GM20431 (cell line): ENCODE results near the gene TEAD1.

ENCODE experiments used
- in situ Hi-C: fragments of 300-500 bp; cut with MseI, MboI; formaldehyde crosslinking; loops from one replicate; pipeline ENCODE4 v1.15.0; 2020; ENCODE audit warnings: low sequenced_read_pairs; ENCODE audit not compliant: unreplicated experiment

Gene TEAD1

DNA sequence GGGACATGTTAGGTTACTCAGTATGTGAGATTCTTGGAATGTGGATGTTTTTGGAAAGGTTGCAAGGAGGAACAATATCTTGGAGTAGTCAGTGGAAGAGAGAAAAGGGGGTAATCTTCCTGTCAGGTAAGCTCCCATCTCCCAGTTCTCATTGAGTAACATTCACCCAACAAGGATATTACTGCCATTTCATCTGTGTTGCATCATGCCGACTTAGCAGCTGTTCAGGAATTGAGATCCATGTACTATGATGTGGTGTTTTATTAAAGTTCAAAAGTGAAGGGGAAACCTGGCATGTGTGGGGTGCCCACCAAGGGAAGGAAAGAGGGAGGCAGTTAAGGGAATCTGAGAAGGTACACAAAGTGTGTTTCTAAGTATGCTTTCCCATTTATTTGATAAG, 276.4 kb downstream of the TEAD1 start:
- in situ Hi-C loops, result no loop called here

DNA sequence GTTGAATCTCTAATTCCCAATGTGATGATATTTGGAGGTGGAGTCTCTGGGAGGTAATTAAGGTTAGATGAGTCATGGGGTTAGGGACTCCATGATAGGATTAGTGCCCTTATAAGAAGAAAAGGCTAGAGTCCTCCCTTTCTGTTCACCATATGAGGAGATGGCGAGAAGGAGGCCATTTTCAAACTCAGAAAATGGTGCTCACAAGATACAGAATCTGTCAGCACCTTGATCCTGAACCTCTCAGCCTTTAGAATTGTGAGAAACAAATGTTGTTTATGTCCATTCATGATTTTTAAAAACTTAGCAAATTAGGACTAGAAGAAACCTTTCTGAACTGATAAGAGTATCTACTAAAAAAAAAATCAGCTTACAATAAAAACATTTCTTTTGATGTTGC, 277.2 kb downstream of the TEAD1 start:
- in situ Hi-C loops, result no loop called here

DNA sequence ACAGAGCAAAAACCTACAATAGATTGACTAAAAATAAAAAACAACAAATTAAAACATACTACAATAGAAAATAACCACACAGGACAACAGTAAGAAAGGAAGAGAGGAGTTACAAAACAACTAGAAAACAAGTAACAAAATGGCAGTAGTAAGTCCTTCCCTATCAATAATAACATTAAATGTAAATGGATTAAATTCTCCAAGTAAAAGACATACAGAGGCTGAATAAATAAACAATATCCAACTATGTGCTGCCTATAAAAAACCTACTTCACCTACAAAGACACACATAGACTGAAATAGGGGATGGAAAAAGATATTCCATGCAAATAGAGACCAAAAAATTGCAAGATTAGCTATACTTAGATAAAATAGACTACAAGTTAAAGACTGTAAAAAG, 277.9 kb downstream of the TEAD1 start:
- in situ Hi-C loops, result no loop called here

DNA sequence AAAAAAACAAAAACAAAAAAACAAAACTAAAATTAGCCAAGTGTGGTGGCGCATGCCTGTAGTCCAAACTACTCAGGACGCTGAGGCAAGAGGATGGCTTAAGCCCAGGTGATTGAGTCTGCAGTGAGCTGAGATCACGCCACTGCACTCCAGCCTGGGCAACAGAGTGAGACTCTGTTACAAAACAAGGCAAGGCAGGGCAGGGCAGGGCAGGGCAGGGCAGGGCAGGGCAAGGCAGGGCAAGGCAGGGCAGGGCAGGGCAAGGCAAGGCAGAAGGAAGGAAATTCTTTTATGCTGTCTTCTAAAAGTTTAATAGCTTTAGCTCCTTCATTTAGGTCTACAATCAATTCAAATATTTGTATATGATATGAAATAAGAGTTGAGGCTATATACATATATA, 284.8 kb downstream of the TEAD1 start:
- in situ Hi-C loops, result no loop called here

DNA sequence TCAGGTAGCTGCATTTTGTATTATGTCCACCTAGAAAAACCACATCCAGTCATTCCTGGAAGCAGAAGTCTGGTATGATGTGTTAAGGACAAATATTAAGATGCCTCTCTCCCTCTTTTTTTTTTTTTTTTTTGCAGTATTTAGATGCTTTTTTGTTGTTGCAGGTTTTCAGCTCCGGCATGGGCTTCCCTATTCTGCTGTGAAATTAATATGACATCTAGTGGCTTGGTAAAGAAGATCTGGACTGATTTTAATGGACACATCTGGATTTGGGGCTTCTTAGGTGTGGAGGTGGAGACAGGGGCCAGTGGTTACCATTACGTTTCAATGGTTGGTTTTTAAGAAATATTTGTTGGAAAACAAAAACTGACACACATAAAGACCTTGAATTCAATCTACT, 287.4 kb downstream of the TEAD1 start:
- in situ Hi-C loops, result loop anchor here (10.0 kb wide), 1 partner anchor 223 kb away; no protein-coding TSS in a partner anchor

DNA sequence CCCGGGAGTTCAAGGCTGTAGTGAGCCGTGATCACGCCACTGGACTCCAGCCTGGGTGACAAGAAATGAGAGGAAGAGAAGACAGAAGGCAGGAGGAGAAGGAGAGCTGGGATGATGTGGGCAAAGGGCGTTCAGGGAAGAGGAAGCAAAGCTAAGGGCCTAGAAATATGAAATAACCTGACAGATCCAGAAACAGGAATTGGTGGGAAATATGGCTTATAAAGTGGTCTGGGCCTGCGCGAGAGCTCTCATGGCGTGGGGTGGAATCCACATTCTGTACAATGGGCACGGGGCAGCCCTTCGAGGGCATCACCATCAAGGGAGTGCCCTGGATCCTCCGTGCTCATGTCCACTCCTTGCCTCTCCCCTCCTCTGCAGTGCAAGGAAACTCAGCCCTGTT, 288.1 kb downstream of the TEAD1 start:
- in situ Hi-C loops, result loop anchor here (10.0 kb wide), 1 partner anchor 222 kb away; no protein-coding TSS in a partner anchor

DNA sequence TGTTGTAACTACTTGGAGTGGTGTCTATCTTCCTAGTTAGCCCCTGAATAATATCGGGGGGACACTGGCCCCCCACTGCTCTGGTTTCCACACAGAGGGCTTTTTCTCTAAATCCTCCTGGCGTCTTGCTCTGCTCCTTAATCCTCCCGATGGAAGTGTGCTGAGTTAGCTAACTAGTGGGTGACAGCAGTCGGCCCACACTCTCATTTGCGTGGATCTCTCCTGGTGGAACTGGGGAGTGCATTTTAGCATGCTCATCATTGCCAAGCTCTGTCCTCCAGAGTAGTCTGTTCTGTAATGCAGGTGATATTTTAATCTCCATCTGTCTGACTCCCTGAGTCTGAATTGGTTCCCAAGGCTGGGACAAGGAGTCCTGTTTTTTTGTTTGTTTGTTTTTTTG, 288.8 kb downstream of the TEAD1 start:
- in situ Hi-C loops, result loop anchor here (10.0 kb wide), 1 partner anchor 222 kb away; no protein-coding TSS in a partner anchor

DNA sequence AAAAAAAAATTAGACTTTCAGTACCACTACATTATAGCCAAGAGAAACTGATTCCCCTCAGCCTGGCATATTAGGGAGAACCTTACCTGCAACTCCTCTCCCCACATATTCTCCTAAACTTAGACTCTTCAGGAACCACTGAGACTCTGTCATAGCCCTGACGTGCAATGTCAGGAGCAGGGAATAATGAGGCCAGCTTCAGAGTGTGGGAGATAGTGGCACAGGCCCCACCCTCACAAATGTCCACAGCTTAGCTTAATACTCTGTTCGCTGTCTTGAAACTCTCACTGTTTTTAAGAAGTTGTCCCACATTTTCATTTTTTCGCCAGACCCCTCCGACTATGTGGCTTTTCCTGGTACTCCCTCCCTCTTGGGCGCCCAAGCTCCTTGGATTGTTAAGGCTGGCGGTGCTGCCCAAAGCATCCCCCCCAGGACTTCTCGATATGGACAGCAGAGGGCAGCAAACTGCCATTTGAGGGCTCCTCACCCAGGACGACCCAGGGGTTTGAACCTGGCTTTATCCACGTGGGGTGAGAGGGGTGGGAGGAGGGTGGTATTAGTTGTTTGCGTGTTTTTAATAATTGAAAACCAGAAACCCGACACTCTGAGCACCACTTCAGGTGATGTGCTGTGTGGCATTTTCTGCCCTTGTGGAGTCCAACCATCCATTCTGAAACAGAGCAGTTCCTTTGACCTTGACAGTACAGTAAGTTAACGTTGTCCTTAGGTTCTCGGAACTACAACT, 289.7 kb downstream of the TEAD1 start:
- in situ Hi-C loops, result loop anchor here (10.0 kb wide), 1 partner anchor 221 kb away; no protein-coding TSS in a partner anchor

DNA sequence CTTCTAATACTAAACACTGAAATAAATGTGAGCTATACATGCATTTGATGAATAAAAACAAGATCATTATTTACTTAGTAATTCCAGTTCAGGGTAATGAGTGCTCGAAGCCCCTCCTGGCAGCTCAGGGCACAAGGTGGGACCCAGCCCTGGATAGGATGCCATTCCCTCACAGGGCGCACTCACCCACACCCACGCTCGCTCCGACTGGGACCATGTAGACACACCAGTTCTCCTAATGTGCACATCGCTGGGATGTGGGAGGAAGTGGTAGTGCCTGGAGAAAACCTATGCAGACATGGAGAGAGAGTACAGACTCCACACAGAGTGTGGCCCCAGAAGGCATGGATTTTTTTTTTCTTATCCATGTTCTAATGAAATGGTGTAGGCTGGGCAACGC, 290.4 kb downstream of the TEAD1 start:
- in situ Hi-C loops, result loop anchor here (10.0 kb wide), 1 partner anchor 220 kb away; no protein-coding TSS in a partner anchor

DNA sequence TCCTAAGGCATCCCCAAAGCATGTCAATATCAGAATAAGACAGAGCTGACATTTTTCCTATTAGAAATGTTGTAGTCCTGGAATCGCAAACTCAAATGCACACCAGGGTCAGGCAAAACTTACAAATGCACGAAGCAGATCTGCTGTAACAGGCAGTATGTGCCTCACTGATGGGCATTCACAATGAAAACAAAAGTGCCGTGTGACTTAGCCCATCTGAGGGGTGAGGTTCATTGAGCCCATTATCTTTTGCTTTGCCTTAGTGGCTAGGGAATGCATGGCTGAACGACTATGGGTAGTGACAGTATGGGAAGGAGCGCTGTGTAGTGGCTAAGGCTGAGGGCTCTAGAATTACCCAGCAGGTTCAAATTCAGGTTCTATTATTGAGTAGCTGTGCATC, 291.8 kb downstream of the TEAD1 start:
- in situ Hi-C loops, result loop anchor here (10.0 kb wide), 1 partner anchor 219 kb away; no protein-coding TSS in a partner anchor

DNA sequence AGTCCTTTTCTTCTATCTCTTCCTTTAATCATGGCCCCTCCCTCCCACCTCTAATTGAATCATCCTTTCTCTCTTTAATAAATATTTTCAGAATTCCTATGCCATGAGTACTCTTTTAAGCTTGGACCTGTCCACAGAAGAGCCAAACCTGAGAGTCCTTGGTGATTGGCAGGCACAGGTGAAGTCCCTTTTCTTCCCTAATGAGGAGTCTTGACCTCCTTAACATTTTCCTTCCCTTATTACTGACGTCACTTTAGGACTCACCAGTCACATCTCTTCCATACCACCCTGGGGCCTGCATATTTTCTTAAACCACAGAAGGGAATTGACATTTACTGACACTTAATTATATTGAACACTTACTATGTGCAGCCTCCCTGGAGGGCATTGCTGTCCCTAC, 293.9 kb downstream of the TEAD1 start:
- in situ Hi-C loops, result loop anchor here (10.0 kb wide), 1 partner anchor 217 kb away; no protein-coding TSS in a partner anchor

DNA sequence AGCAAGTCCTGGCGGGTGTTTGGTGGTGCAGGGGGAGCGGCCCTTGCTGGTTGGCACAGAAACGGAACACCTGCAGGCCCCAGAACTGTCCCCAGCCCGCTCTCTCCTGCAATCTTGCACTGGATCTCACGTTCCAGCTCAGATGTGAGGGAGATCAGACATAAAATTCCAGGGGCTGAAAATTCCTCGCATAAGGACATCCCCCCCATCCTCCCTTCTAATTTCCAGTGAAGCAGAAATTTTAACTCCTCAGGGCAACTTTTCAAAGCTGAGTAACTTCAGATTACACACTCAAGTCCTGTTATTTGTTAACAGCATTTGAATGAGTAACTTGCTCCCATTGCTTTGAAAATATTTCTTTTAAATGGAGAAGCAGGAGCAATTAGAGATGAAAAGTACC, 294.6 kb downstream of the TEAD1 start:
- in situ Hi-C loops, result loop anchor here (10.0 kb wide), 1 partner anchor 216 kb away; no protein-coding TSS in a partner anchor

DNA sequence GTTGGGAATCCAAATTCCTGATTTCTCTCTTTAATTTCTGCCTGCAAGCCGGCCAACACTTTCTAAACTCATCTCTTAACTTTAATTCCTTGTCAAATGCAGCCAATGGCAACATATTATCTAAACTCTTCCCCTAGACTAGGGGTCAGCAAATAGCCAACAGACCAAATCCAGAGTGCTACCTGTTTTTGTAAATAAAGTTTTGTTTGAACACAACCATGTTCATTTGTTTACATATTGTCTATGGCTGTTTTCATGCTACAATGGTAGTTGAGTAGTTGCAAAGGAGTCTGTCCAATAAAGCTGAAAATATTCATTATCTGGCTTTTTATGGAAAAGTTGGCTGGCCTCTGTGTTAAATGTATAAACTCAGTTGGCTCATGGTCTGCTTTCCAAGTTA, 297.7 kb downstream of the TEAD1 start:
- in situ Hi-C loops, result no loop called here

DNA sequence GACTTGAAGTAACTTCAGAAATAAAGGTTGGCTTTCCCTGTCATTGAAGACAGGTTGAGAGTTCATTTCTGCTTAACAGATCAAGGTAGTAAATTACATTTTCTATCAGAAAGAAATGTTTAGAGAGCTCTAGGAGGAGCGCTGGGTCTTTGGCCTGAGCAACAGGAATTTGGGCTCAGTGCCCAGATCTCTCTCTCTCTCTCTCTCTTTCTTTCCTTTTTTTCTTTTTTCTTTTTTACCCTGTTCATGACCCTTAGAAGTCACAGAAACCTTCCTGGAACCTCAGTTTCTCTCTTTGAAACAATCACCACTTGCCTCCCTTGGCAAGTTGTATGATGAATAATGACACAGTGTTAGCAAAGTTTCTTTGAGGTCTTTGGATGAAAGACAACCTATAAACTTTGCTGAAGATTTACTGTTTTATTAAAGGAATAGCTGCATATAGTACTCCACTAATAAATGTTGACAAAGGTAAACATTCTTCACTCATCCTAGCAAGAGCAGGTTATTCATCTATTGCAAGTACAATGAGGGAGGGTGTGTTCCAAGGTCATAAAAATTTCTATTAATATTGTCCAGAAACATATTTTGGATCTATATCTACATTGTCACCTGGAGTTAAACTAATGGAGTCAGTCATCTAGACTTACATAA, 299.4 kb downstream of the TEAD1 start:
- in situ Hi-C loops, result no loop called here

DNA sequence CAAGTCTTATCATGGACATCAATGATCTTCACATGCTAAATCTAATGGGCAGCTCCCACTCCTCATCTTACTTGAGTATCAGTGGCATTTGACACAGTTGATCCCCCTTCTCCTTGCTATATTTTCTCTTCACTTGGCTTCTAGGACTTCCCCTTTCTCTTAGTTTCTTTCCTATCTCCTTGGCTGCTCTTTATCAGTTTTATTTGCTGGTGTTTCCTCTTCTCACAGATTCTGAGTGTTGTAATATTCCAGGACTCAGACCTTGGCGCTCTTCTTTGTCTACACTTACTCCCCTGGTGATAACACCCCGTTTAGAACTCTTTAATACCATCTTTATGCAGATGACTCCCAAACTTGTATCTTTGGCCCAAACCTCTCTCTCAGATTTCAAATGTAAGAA, 301.0 kb downstream of the TEAD1 start:
- in situ Hi-C loops, result no loop called here

DNA sequence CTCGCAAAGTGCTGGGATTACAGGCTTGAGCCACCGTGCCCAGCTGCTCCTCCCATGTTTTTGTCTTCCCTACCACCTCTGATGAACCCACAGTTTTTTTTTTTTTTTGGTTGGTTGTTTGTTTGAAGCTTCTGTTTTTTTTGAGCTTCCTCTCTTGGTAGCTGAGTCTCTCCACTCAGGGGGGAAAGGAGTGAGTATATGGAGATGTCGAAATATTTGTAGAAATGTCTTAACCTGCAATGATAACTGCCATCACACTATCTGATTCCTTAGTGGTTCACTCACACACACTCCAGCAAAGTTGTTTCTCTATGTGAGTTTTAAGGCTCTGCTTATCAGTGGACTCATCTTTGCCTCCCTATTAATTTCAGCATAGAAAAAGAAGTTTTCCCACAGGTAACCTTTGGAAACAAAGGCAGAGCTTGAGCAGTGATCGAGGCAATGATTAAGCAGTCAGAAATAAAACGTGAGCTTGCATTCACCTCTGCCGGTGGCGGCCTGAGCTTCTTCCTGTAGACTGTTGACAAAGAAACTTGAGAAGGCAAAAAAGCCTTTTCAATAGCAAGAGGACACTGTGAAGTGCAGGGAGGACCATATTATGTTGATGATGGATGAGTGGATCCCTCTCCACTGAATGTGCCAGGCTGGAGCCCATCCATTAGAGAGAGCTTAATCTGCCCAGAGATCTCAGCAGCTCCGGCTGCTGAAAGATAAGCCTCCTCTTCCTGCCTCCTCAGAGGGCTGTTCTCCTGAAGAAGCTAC, 305.9 kb downstream of the TEAD1 start:
- in situ Hi-C loops, result no loop called here

DNA sequence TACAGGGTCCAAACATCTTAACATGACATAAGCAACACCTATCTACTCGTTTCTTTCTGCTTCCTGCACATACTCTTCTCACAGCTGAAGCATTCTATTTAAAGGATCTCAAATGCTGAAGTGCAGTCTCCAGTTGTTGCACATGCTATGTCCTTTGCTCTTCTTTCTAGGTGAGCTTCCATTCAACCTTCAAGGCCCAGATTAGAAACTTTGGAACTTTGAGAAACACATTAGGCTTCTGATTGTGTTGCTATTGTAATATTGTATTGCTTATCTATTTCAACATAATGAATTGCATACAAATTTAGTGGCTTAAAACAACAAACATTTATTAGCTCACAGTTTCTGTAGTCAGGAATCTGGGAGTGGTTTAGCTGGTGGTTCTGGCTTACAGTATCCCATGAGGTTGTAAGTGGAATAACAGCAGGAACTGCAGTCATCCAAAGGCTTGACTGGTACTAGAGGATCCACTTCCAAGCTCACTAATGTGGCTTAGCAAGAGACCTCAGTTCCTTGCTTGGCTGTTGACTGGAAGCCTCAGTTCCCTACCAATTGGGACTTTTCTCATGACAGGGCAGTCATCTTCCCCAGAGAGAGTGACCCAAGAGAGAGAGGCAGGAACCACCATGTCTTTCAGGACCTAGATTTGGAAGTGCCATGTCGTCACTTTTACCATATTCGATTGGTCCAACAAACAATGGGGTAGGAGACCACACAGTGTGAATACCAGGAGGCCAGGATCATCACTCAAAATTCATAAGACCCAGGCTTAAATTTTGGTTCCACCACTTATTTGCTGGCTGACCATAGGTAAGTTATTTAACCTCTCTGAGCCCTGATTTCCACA, 307.7 kb downstream of the TEAD1 start:
- in situ Hi-C loops, result no loop called here

DNA sequence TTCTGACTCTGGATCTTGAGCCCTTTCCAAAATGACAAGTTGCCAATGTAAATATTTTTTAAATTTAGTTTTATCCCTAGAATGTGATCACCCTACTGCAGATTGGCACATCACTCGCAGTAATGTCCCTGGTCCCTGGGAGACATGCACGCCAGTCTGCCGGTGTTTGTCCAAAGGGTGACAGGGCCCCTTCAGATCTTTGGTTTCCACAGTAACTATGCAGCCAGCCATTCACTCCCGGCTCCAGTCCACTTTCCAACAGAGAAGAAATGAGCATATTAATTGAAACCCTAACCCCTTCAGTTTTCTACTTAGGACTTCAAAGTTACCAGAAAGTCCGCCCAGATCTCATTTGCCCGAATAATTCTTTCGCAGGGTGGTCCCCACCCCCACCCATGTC, 309.1 kb downstream of the TEAD1 start:
- in situ Hi-C loops, result no loop called here

DNA sequence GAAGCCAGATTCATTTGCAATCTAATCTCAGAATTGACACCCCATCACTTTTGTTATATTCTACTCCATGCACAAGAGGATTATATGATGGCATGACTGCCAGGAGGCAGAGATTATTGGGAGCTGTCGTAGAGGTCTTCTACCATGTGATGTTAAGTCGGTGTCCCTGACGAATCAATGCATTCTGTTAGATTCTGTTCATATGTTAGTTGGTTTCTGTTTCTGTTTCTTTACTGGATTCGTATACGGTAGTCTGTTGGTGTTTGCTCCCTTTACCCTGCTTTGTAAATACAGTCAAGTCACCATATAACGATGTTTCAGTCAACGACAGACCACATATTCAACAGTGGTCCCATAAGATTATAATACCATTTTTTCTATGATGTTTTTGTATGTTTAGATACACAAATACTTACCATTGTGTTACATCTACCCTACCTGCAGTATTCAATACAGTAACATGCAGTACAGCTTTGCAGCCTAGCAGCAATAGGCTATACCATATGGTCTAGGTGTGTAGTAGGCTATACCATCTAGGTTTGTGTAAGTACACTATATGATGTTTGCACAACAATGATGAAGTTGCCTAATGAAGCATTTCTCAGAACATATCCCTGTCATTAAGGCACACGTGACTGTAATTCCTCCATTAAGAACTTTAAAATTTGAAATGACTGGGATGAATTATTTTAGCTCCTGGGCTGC, 312.1 kb downstream of the TEAD1 start:
- in situ Hi-C loops, result no loop called here
